IPS-15b (cell line): ENCODE results near the gene ADNP.
"Not testable (repeated sequence)": the region's sequence is repeated elsewhere in the genome, so short reads cannot be mapped to it uniquely, and the experiment has no call there.

Source experiments
- H3K27me3 ChIP-seq: one replicate; pipeline ENCODE4 v1.6.1; 2013; ENCODE audit warnings: low read length; ENCODE audit not compliant: control insufficient read depth, insufficient read depth
- H3K36me3 ChIP-seq: one replicate; pipeline ENCODE4 v1.6.1; 2013; ENCODE audit warnings: low read length; ENCODE audit not compliant: control insufficient read depth, insufficient read depth
- H3K4me1 ChIP-seq: one replicate; pipeline ENCODE4 v1.6.1; 2013; ENCODE audit warnings: mild to moderate bottlenecking, low read length; ENCODE audit not compliant: control insufficient read depth, insufficient read depth
- H3K4me3 ChIP-seq: one replicate; pipeline ENCODE4 v1.5.1; 2013; ENCODE audit warnings: low read depth, low read length
- H3K9ac ChIP-seq: one replicate; pipeline ENCODE4 v1.6.1; 2013; ENCODE audit warnings: low read depth, mild to moderate bottlenecking, low read length
- H3K9me3 ChIP-seq: one replicate; pipeline ENCODE4 v1.6.1; 2013; ENCODE audit warnings: mild to moderate bottlenecking, low read length; ENCODE audit not compliant: control insufficient read depth, insufficient read depth

The ADNP gene

GRCh38 chr20:50931306-50932015, at the start of gene ADNP:
ADNP (minus strand) TSS chr20:50931437; CDS start chr20:50903996, 27,441 bp downstream.
- peaks cover 12% of the 10 kb centered on the region for H3K4me1 ChIP-seq
- peak within 1 kb of the TSS; percentile 78 for H3K4me3 ChIP-seq
- H3K27me3 ChIP-seq = no peaks in the 10 kb centered on the region
- no peaks in the 10 kb centered on the region for H3K9me3 ChIP-seq
- H3K36me3 ChIP-seq = no peaks in the 10 kb centered on the region
- peak within 1 kb of the TSS; percentile 86 for H3K9ac ChIP-seq

DNA sequence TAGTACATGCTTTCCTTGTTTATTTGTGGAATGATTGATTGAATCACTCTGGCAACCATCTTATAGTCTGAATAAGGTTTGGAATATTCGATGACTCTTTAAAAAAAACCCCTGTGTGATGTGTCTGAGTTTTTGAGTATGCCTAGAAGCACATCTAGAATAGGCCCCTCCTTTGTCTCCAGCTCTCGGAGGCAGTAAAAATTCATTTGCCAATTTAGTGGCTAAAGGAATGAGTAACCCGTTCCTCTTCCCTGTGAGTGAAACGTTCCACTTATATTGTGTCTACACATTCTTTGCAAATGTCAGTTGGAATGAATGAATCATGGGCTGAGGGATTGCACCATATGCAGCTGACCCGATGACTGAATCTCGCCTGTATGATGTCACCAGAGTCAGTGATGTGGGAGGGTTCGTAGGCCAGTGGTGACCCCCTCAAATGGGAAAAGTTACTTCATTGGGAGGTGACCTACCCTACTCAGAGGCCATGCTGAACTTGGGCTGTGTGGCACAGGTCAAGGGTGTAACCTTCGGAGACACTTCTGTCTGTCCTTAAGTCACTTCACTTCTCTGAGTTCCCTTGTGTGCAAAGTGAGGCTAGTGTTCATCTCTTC, 48.9 kb upstream of the ADNP start:
- Histone ChIP-seq H3K4me1 (no peaks in the 10 kb centered on the region), H3K9ac (no peak overlapping the region), H3K36me3 (no peaks in the 10 kb centered on the region), H3K27me3 (no peaks in the 10 kb centered on the region), H3K4me3 (no peak overlapping the region), H3K9me3 (no peaks in the 10 kb centered on the region)

DNA sequence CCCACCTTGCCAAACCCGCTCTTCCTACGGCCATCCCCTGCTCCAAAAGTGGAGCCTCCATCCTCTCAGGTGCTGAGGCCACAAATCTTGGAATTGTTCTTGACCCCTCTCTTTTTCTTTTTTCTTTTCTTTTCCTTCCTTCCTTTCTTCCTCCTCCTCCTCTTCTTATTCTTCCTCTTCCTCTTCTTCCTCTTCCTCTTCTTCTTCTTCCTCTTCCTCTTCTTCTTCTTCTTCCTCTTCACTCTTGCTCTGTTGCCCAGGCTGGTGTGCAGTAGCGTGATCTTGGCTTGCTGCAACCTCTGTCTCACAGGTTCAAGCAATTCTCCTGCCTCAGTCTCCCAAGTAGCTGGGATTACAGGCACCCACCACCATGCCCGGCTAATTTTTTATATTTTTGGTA, 47.3 kb upstream of the ADNP start:
- not testable (repeated sequence) for H3K4me3 ChIP-seq, H3K9ac ChIP-seq, H3K36me3 ChIP-seq, H3K27me3 ChIP-seq, H3K4me1 ChIP-seq, H3K9me3 ChIP-seq

GRCh38 chr20:50977066-50978021, 46.1 kb upstream of the ADNP start:
- no peak overlapping the region for H3K4me3 ChIP-seq
- no peaks in the 10 kb centered on the region for H3K27me3 ChIP-seq
- no peaks in the 10 kb centered on the region for H3K9me3 ChIP-seq
- H3K36me3 ChIP-seq = no peaks in the 10 kb centered on the region
- no peak overlapping the region for H3K9ac ChIP-seq
- H3K4me1 ChIP-seq = no peaks in the 10 kb centered on the region

DNA sequence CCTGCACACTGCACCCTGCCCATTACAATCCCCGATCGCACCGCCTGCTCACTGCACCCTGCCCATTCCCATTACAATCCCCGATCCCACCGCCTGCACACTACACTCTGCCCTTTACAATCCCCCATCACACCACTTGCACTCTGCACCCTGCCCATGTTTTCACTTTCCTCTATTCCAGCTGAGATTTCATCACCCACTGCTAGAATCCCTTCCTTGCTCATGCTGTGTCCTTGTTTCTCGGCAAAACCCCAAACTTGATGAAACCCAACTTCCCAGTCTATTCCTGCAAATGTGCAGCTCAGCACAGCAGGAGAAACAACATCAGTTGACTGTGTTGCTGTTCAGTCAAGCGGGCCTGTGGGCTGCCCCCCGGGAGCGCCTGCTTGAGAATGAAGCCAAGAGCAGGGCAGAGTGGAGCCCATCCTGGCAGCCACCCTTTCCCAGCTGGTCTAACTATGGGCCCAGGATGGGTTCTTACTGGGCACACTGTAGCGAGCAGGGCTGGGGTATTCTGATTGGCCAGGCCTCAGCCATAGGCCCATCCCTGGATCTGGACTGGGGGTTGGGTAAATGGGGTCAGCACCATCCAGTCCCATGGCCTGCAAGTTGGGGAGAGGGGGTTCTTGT, 44.6 kb upstream of the ADNP start:
- no peaks in the 10 kb centered on the region for H3K27me3 ChIP-seq
- H3K36me3 ChIP-seq = no peaks in the 10 kb centered on the region
- no peaks in the 10 kb centered on the region for H3K4me1 ChIP-seq
- no peak overlapping the region for H3K9ac ChIP-seq
- no peak overlapping the region for H3K4me3 ChIP-seq
- no peaks in the 10 kb centered on the region for H3K9me3 ChIP-seq

DNA sequence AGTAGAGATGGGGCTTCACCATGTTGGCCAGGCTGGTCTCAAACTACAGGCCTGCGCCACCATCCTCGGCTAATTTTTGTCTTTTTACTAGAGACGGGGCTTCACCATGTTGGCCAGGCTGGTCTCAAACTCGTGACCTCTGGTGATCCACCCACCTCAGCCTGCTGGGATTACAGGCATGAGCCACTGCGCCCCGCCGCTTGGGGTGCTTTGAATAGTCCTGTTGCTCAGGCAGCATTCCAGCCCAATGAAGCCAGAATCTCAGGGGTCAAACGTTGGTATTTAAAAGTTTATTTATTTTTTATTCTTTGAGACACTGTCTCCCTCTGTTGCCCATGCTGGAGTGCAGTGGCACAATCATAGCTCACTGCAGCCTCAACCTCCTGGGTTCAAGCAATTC, 38.7 kb upstream of the ADNP start:
- Histone ChIP-seq H3K27me3 (no peaks in the 10 kb centered on the region), H3K4me1 (no peaks in the 10 kb centered on the region), H3K4me3 (no peak overlapping the region), H3K36me3 (no peaks in the 10 kb centered on the region), H3K9me3 (no peaks in the 10 kb centered on the region), H3K9ac (no peak overlapping the region)

- Histone ChIP-seq H3K4me1 (no peaks in the 10 kb centered on the region), H3K9ac (no peak overlapping the region), H3K36me3 (no peaks in the 10 kb centered on the region), H3K9me3 (no peaks in the 10 kb centered on the region), H3K4me3 (no peak overlapping the region), H3K27me3 (no peaks in the 10 kb centered on the region)
Measured at GRCh38 chr20:50969435-50969834, 38.2 kb upstream of the ADNP start.

GRCh38 chr20:50968289-50968688, 37.1 kb upstream of the ADNP start:
- no peaks in the 10 kb centered on the region for H3K27me3 ChIP-seq
- no peak overlapping the region for H3K9ac ChIP-seq
- no peaks in the 10 kb centered on the region for H3K9me3 ChIP-seq
- no peak overlapping the region for H3K4me3 ChIP-seq
- H3K4me1 ChIP-seq = no peaks in the 10 kb centered on the region
- H3K36me3 ChIP-seq = no peaks in the 10 kb centered on the region

- Histone ChIP-seq H3K4me3 (no peak overlapping the region), H3K27me3 (no peaks in the 10 kb centered on the region), H3K36me3 (no peaks in the 10 kb centered on the region), H3K9ac (no peak overlapping the region), H3K9me3 (no peaks in the 10 kb centered on the region), H3K4me1 (no peaks in the 10 kb centered on the region)
Measured at GRCh38 chr20:50967586-50967985, 36.3 kb upstream of the ADNP start.

DNA sequence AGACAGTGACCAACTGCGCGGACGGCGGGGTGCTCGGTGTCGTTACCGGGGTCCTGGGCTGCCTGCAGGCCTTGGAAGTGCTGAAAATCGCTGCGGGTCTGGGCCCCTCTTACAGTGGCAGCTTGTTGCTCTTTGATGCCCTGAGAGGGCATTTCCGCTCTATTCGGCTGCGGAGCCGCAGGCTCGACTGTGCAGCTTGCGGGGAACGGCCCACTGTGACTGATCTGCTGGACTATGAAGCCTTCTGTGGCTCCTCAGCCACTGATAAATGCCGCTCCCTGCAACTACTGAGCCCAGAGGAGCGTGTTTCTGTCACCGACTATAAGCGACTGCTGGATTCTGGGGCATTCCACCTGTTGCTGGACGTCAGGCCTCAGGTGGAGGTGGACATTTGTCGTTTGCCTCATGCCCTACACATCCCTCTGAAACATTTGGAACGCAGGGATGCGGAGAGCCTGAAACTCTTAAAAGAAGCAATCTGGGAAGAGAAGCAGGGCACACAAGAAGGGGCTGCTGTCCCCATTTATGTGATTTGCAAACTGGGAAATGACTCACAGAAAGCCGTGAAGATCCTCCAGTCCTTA, 28.4 kb upstream of the ADNP start:
- peak overlapping the region; percentile 38 for H3K9ac ChIP-seq
- H3K27me3 ChIP-seq = no peaks in the 10 kb centered on the region
- H3K4me3 ChIP-seq = peak overlapping the region; percentile 91
- H3K9me3 ChIP-seq = no peaks in the 10 kb centered on the region
- H3K4me1 ChIP-seq = no peaks in the 10 kb centered on the region
- no peaks in the 10 kb centered on the region for H3K36me3 ChIP-seq
